Measurements from ENCODE around the gene TMEM259.

- TF ChIP-seq CTCF (IDR thresholded peaks at IDR 0.05) (no peak), POLR2A (IDR thresholded peaks at IDR 0.05) (no peak)
Measured at GRCh38 chr19:960601-960938, 60.4 kb downstream of the TMEM259 start.
